OCI-M1 (cell line): ENCODE results near the gene NDUFC2.
"Not testable (repeated sequence)": the region's sequence is repeated elsewhere in the genome, so short reads cannot be mapped to it uniquely, and the experiment has no call there.

Experiments used
- DNase-seq: peaks from one replicate; lab custom pipeline; 2025; lab: John Stamatoyannopoulos, UW

NDUFC2 gene

GRCh38 chr11:78030429-78031325, 49.0 kb downstream of the NDUFC2 start:
- peak; percentile 68 for DNase-seq

- not testable (repeated sequence) for DNase-seq
Measured at GRCh38 chr11:78028423-78028822, 51.2 kb downstream of the NDUFC2 start.

DNA sequence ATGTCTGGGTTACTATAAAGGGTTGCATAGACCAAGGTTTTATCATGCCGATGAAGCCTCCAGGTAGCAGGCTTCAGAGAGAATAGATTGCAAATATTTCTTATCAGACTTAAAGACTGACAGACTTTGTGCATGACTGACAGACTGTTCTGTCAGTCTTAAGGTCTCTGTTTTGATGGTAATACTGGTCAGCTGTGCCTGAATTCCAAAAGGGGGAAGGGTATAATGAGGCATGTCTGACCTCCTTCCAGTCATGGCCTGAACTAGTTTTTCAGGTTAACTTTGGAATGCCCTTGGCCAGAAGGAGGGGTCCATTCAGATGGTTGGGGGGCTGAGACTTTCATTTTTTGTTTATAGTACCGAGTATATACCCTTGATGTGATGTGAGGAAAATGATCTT, 51.9 kb downstream of the NDUFC2 start:
- DNase-seq: no peak

GRCh38 chr11:78025378-78025777, 54.3 kb downstream of the NDUFC2 start:
- no peak for DNase-seq

- no peak for DNase-seq
Measured at GRCh38 chr11:78023426-78023825, 56.2 kb downstream of the NDUFC2 start.

- DNase-seq: no peak
Measured at GRCh38 chr11:78022397-78023396, 57.0 kb downstream of the NDUFC2 start, which contains the start of gene KCTD14. TSS of gene KCTD14 (minus strand) at chr11:78023276. CDS start at chr11:78023249, 27 bp downstream.

- no peak for DNase-seq
Measured at GRCh38 chr11:78021611-78022010, 58.1 kb downstream of the NDUFC2 start.

GRCh38 chr11:78020246-78020645, 59.4 kb downstream of the NDUFC2 start:
- no peak for DNase-seq

DNA sequence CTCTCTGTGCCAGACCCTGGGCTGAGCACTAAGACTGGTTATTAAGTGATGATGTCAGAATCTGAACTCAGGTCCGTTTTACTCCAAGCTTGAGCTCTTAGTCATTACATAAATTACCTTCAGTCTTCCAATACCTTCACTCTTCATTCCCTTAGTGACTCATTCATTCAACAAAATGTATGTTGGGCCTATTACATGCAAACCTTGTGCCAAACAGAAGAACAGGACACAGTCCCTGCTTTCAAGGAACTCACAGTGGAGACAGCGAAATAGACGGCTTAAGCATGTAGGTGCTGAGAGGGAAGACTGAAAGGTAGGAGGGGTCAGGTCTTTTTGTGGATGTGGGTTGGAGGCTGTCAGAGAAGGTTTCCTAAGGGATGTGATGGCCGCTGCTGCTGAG, 59.9 kb downstream of the NDUFC2 start:
- DNase-seq: no peak
